Neutrophil (primary cell): ENCODE data around the gene GALNT12.
A peak's percentile ranks its signal among the peaks of the same experiment; 100 is the strongest.

Experiments
- H3K27ac ChIP-seq: fragments of 200-600 bp; sonication (generic); 2 replicates; pipeline ENCODE4 v1.5.1; 2016; ENCODE audit warnings: mild to moderate bottlenecking, moderate library complexity
- H3K27me3 ChIP-seq: fragments of 200-600 bp; sonication (generic); 2 replicates; pipeline ENCODE4 v1.6.0; 2016; ENCODE audit warnings: mild to moderate bottlenecking
- H3K36me3 ChIP-seq: fragments of 200-600 bp; sonication (generic); 2 replicates; pipeline ENCODE4 v1.5.1; 2017
- H3K4me1 ChIP-seq, 2 experiments: fragments of 200-600 bp in 1 of 2; sonication (generic) in 1 of 2; 1 replicate in 1 of 2; 2 replicates in 1 of 2; pipeline versions ENCODE4 v1.5.1 to v1.6.1; 2013 to 2016; ENCODE audit warnings: low read depth in 1 of 2, low read length in 1 of 2, mild to moderate bottlenecking in 1 of 2, moderate library complexity in 1 of 2; ENCODE audit not compliant: control insufficient read depth in 1 of 2, insufficient read depth in 1 of 2
- H3K4me3 ChIP-seq, 2 experiments: fragments of 200-600 bp in 1 of 2; sonication (generic) in 1 of 2; 1 replicate in 1 of 2; 2 replicates in 1 of 2; pipeline ENCODE4 v1.5.1; 2013 to 2016; ENCODE audit warnings: low read depth in 1 of 2, low read length in 1 of 2, mild to moderate bottlenecking in 1 of 2, moderate library complexity in 1 of 2
- H3K9me3 ChIP-seq: fragments of 200-600 bp; sonication (generic); 2 replicates; pipeline ENCODE4 v1.5.1; 2016
- CTCF ChIP-seq: fragments of 200-600 bp; sonication (generic); IDR thresholded peaks from 2 replicates; pipeline ENCODE4 v1.5.1; 2016; ENCODE audit warnings: antibody characterized with exemption

The GALNT12 gene

GRCh38 chr9:98808411-98808815 is 943 bp downstream of the GALNT12 start:
- H3K27ac ChIP-seq = no peak overlapping the region

GRCh38 chr9:98808875-98809274 is 1.4 kb downstream of the GALNT12 start:
- Histone ChIP-seq H3K9me3 (no peaks in the 10 kb centered on the region), H3K27ac (no peak overlapping the region), H3K36me3 (no peaks in the 10 kb centered on the region), H3K27me3 (peaks cover 76% of the 10 kb centered on the region), H3K4me1 (peaks cover 9 to 11% of the 10 kb centered on the region in 2 experiments), H3K4me3 (peak overlapping the region in 1 of 2 experiments; percentile 20)
- TF ChIP-seq CTCF = no peak

More at GRCh38 chr9:98808411-98808815, 943 bp downstream of the GALNT12 start:
- H3K4me3 ChIP-seq = peak overlapping the region in 1 of 2 experiments; percentile 20
- H3K27me3 ChIP-seq = peaks cover 80% of the 10 kb centered on the region
- H3K9me3 ChIP-seq = no peaks in the 10 kb centered on the region
- TF ChIP-seq CTCF = no peak
- H3K36me3 ChIP-seq = no peaks in the 10 kb centered on the region
- H3K4me1 ChIP-seq = peaks cover 9 to 11% of the 10 kb centered on the region in 2 experiments

- peaks cover 69% of the 10 kb centered on the region for H3K27me3 ChIP-seq
- H3K4me3 ChIP-seq = no peak overlapping the region
- H3K4me1 ChIP-seq = peaks cover 9 to 11% of the 10 kb centered on the region in 2 experiments
- no peaks in the 10 kb centered on the region for H3K36me3 ChIP-seq
- H3K9me3 ChIP-seq = no peaks in the 10 kb centered on the region
- no peak overlapping the region for H3K27ac ChIP-seq
- TF ChIP-seq CTCF = no peak
Observed at GRCh38 chr9:98809311-98810101, 2.0 kb downstream of the GALNT12 start.

- no peaks in the 10 kb centered on the region for H3K9me3 ChIP-seq
- peaks cover 62% of the 10 kb centered on the region for H3K27me3 ChIP-seq
- H3K36me3 ChIP-seq = no peaks in the 10 kb centered on the region
- peaks cover 9 to 11% of the 10 kb centered on the region in 2 experiments for H3K4me1 ChIP-seq
- H3K4me3 ChIP-seq = no peak overlapping the region
- TF ChIP-seq CTCF = no peak
- H3K27ac ChIP-seq = no peak overlapping the region
Observed at GRCh38 chr9:98810102-98810842, 2.8 kb downstream of the GALNT12 start.

GRCh38 chr9:98811051-98811650 is 3.7 kb downstream of the GALNT12 start:
- Histone ChIP-seq H3K4me3 (no peak overlapping the region), H3K36me3 (no peaks in the 10 kb centered on the region), H3K27me3 (peaks cover 53% of the 10 kb centered on the region), H3K27ac (no peak overlapping the region), H3K4me1 (peaks cover 9 to 11% of the 10 kb centered on the region in 2 experiments), H3K9me3 (no peaks in the 10 kb centered on the region)
- TF ChIP-seq CTCF = no peak
